ENCODE data around the gene SLC10A6.

DNA sequence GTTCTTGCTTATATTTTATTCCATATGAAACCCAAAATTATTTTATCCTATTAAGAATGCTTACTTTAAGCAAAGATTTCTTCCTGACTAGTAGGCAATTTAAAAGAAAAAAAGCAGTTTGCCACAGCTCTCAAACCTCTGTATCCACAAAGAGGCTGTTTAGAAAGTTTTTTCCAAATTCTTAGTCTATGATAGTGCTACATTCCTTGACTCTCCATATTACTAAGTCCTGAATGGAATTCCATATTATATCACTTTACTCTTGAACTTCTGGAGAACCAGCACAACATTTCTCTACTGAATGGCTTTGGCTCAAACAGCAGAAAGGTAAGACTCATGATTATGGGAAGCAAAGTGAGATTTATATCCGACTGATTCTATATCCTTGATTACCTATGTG lies 8.3 kb downstream of the SLC10A6 start:
- TF ChIP-seq POLR2AphosphoS5 (IDR thresholded peaks at IDR 0.05; ENCODE audit: low read depth, low read length) (no peak), SIN3A (IDR thresholded peaks at IDR 0.05; ENCODE audit: borderline replicate concordance, insufficient read depth, low read depth, low read length) (no peak), REST (IDR thresholded peaks at IDR 0.05; ENCODE audit: insufficient read depth in 1 of 2, low read depth in 2 of 2, low read length in 1 of 2) (no peak)
- TF ChIP-seq, protein P1, sequence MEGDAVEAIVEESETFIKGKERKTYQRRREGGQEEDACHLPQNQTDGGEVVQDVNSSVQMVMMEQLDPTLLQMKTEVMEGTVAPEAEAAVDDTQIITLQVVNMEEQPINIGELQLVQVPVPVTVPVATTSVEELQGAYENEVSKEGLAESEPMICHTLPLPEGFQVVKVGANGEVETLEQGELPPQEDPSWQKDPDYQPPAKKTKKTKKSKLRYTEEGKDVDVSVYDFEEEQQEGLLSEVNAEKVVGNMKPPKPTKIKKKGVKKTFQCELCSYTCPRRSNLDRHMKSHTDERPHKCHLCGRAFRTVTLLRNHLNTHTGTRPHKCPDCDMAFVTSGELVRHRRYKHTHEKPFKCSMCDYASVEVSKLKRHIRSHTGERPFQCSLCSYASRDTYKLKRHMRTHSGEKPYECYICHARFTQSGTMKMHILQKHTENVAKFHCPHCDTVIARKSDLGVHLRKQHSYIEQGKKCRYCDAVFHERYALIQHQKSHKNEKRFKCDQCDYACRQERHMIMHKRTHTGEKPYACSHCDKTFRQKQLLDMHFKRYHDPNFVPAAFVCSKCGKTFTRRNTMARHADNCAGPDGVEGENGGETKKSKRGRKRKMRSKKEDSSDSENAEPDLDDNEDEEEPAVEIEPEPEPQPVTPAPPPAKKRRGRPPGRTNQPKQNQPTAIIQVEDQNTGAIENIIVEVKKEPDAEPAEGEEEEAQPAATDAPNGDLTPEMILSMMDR (IDR thresholded peaks at IDR 0.05): no peak
